GM19455 (cell line): ENCODE measurements around the gene SLC66A3.

Source experiments
- ATAC-seq: cut with Tn5 transposase; IDR thresholded peaks from one replicate; pipeline ENCODE4 v1.9.1; 2021; ENCODE audit not compliant: unreplicated experiment

Gene SLC66A3

DNA sequence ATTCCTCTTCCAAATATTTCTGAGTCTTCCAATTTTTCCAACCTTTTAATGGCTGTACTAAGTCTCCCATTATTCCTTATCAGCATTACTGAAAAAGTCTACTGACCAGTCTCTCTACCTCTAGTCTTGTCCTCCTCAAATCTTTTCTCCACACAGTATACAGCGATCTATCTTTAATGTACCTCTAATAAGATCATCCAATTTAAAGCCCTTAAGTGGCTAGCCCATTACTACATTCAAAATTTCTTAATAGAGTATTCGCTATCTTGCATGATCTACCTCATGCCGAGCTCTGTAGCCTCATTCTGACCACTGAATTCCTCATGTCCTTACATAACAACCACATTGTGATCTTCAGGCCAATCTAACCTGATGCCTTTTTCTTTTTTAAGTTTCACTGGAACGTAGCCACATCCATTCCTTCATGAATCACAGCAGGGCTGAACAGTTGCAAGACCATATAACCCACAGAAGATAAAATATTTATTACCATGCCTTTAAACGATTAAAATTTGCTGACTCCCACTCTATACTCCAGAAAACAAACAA is 57.9 kb downstream of the SLC66A3 start:
- ATAC-seq = no peak

DNA sequence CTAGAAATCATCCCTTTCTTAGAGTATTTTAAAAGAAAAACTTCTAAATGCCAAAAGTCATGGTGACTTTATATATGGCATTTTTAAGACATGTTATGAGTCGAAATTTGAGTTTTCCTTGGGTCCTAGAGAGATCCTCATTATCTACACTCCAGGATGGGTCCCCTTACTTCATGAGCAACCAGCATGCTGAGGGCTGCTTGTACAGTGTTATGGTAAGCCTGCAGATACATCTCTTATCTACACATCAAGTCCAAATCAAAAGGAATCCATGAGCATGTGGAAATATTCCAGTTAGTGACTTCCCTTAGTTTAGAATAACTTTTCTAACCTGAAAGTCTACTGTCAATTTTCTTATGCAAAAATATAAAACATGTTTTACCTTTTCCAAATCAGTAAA is 58.7 kb downstream of the SLC66A3 start:
- no peak for ATAC-seq

DNA sequence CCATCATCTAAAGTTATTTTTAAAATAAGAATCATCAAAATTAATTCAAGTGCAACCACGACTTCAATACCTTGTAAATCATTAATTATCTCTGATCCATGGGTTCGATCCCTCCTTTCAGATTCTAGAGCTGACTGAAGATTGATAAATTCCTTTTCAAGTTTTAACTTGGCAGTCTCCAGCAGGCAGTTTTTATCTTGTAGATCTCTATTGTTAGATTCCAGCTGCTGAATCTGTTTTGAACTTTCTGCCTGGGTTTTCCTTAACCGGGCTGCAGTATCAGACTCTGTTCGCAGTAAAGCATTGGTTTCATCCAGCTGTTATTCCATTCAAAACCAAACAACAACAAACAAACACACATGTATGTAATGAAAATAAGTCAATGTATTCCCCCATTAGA is 59.5 kb downstream of the SLC66A3 start:
- ATAC-seq = no peak

DNA sequence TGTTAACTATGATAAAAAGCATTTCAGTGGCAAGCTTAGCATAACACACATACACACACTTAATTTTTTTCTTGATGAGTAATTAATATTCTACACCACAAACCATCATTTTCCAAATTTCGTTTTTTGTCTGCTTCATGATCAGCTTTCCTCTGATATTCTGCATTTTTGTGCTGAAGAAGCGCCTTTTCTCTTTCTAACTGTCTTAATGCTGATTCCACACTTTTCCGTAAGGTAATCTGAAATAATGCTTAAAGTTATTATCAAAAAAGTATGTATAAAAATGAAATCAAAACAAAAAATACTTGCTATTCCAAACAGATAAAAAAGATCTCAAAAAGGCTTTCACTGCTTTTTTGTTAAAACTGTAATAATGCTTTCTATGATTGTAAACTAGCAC is 60.1 kb downstream of the SLC66A3 start:
- no peak for ATAC-seq

DNA sequence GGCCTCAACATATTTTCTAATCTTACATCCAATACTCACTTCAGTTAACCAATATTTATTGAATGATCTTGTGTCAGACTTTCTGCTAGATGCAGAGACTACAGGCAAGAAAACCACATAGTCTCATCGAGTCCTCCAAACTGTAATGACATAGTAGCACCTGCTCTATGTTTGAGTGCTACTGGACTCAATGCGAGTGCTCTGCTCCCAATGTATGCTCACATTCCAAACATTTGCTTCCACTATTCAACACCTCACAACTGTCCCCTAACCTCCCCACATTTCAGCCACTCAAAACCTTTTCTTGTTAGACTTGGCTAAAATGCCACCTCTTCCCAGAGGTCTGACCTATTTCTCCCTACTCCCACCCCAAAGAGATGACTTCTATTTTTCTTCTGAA is 65.2 kb downstream of the SLC66A3 start:
- no peak for ATAC-seq

DNA sequence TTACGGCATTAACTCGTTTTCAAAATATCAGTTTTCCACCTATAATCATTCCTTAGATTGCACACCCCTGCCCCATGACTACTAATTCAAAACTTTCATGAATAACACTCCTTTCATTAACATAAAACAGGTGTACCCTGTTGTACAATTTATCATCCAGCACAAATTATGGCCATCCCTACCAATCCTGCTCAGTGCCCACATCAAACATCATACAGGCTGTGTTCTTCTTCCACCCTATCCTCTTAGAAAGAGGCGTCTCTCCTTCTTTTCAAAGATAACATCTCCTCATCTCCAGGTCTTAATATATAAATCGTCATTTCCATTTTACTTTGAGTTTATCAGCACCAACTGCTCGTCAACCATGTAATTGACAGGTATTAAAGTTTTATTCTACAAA is 67.6 kb downstream of the SLC66A3 start:
- ATAC-seq = no peak

DNA sequence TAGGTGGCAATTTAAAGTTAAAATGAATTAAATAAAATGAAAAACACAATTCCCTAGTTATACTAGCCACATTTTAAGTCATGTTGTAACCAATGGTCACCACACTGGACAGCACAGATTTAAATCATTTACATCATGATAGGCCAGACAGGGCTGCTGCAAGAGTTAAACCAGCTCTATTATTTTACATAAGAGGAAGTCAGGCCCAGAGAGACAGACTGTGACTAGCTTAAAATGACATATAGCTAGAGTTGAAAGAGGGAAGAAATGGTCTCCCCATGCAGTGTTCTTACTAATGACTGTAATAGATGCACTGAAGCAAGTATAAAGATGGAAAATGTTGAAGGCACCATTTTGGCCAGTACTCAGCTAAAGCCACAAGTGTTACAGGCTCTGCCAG is 69.6 kb downstream of the SLC66A3 start:
- no peak for ATAC-seq

DNA sequence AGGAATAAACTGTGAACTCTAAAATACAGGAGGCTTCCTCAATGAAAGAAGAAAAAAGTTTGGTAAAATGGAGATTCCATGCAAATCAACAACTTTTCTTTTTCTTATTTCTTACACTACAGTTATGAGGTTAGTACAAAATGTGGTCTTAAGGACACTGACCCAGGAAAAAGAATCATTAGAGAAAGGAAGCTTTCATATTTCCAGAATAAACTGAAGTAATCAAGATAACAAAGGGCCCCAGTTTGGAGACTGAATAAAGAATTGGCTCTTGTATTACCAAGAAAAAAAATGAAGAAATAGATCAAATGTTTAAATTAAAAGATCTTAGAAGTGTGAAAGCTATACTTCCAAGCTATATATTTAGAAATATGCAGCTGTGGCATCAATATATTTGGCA is 72.3 kb downstream of the SLC66A3 start:
- ATAC-seq = no peak
